ENCODE data around the gene LARGE1. TPM values are rescaled to one million over a fixed set of nuclear protein-coding genes. Genes with fewer than 3 reads are reported as not detected.
A peak's percentile ranks its signal among the peaks of the same experiment; 100 is the strongest.

The LARGE1 gene
- total RNA-seq, 1 experiment from 2014 or later: 5.2 TPM

DNA sequence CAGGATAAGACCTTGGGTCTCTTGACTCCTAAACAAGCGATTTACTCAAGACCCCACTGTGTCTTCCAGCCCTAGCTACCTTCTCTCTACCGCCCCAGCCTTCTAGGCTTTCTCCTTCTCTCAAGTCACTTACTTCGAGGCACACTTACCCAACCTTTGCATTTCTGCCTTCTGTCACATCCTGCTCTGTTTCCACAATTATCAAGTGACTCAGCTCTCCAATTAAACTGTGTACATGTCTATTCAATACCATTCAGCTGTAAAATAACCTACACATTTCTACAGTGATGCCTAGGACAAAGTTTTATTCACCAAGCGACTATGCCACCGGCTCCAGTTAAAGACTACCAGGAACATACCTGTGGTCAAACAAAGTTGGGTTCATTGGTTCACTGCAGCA is 69.0 kb downstream of the LARGE1 start:
- CTCF ChIA-PET: interaction anchor here (0.6 to 1.5 kb wide), 4 partner anchors 14 to 150 kb away, joined by 3 to 4 read pairs (median 4); partner anchors contain the start of gene LARGE1
- BruUV-seq (replicated peaks): no TSS peak
- DNase-seq (ENCODE audit: unreplicated experiment): no peak
- TF ChIP-seq CTCF (IDR thresholded peaks at IDR 0.05; ENCODE audit: unreplicated experiment): no peak
- Mint-ChIP-seq H3K4me1 (ENCODE audit: insufficient read depth, unreplicated experiment) (peaks cover 28% of the 10 kb centered on the region), H3K4me3 (ENCODE audit: unreplicated experiment) (no peak overlapping the region), H3K27me3 (ENCODE audit: insufficient read depth, unreplicated experiment) (no peaks in the 10 kb centered on the region), H3K36me3 (ENCODE audit: insufficient read depth, unreplicated experiment) (no peaks in the 10 kb centered on the region), H3K27ac (ENCODE audit: low read depth, unreplicated experiment) (peak overlapping the region; percentile 9), H3K9me3 (ENCODE audit: unreplicated experiment) (no peaks in the 10 kb centered on the region)
- intact Hi-C loops (cut with micrococcal nuclease): loop anchor here (5.0 kb wide), 1 partner anchor 71 kb away; the partner anchor contains the start of gene LARGE1
- POLR2A ChIA-PET: interaction anchor here (1.0 to 1.6 kb wide), 3 partner anchors 10 to 70 kb away, joined by 3 to 5 read pairs (median 4); partner anchors contain the start of gene LARGE1

DNA sequence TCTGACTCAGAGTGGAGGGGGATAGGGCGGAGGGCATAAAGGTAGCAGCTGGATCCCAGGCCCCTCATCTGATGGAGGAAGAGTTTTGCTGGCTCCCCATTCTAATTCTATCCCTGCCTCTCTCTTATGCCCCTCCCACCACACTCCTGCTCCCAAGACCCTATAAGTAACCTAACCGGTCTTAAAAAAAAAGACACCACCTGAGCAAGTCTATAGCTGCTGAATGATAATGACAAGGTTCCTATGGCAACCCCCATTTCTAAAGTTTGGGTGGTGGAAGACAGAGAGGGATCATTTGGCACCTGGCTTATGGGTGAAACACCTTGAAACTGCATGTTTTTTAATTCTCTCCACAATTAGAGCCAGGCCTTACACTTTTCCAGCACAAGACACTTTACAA is 69.6 kb downstream of the LARGE1 start:
- ChIA-PET CTCF (interaction anchor here (0.7 to 0.9 kb wide), 2 partner anchors 13 to 118 kb away, joined by 3 to 4 read pairs; no protein-coding TSS in a partner anchor), POLR2A (interaction anchor here (1.4 to 1.6 kb wide), 2 partner anchors 10 to 70 kb away, joined by 4 to 5 read pairs; no protein-coding TSS in a partner anchor)
- intact Hi-C loops (cut with micrococcal nuclease): loop anchor here (5.0 kb wide), 1 partner anchor 72 kb away; the partner anchor contains the start of gene LARGE1
- TF ChIP-seq CTCF (IDR thresholded peaks at IDR 0.05; ENCODE audit: unreplicated experiment): no peak
- Mint-ChIP-seq H3K4me3 (ENCODE audit: unreplicated experiment) (no peak overlapping the region), H3K27me3 (ENCODE audit: insufficient read depth, unreplicated experiment) (no peaks in the 10 kb centered on the region), H3K27ac (ENCODE audit: low read depth, unreplicated experiment) (no peak overlapping the region), H3K9me3 (ENCODE audit: unreplicated experiment) (no peaks in the 10 kb centered on the region), H3K36me3 (ENCODE audit: insufficient read depth, unreplicated experiment) (no peaks in the 10 kb centered on the region), H3K4me1 (ENCODE audit: insufficient read depth, unreplicated experiment) (peaks cover 28% of the 10 kb centered on the region)
- DNase-seq (ENCODE audit: unreplicated experiment): no peak
- no TSS peak for BruUV-seq (replicated peaks)

- no peak for DNase-seq (ENCODE audit: unreplicated experiment)
- no peak overlapping the region for H3K4me3 Mint-ChIP-seq (ENCODE audit: unreplicated experiment)
- TF ChIP-seq CTCF (IDR thresholded peaks at IDR 0.05; ENCODE audit: unreplicated experiment): no peak
- BruUV-seq (replicated peaks): no TSS peak
- H3K27me3 Mint-ChIP-seq (ENCODE audit: insufficient read depth, unreplicated experiment): no peaks in the 10 kb centered on the region
- ChIA-PET CTCF (no interaction called here), POLR2A (no interaction called here)
- no peaks in the 10 kb centered on the region for H3K9me3 Mint-ChIP-seq (ENCODE audit: unreplicated experiment)
- H3K27ac Mint-ChIP-seq (ENCODE audit: low read depth, unreplicated experiment): no peak overlapping the region
- no peaks in the 10 kb centered on the region for H3K36me3 Mint-ChIP-seq (ENCODE audit: insufficient read depth, unreplicated experiment)
- H3K4me1 Mint-ChIP-seq (ENCODE audit: insufficient read depth, unreplicated experiment): peaks cover 28% of the 10 kb centered on the region
- intact Hi-C loops (cut with micrococcal nuclease): loop anchor here (5.0 kb wide), 1 partner anchor 72 kb away; the partner anchor contains the start of gene LARGE1
These were observed 70.1 kb downstream of the LARGE1 start for GRCh38 chr22:33850193-33850592.

DNA sequence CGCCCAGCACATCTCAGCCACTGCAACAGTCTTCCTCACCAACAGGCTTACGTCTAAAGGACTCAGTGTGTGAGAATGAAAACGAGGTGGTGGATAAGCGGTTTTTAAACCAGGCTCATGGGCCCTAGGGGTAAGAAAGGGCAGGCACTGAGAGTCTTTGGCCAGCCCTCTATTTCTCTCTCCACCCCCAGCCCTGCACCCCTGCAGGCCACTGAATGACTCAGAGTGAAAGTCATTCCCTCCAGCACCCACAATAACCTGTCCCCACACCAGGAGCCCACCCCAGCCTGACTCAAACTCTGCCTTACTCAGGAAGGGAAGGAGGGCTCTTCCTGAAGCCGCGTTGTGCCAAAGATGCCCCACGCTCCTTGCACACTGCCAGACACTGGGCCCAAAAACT is 72.0 kb downstream of the LARGE1 start:
- CTCF ChIA-PET: interaction anchor here (0.5 to 0.8 kb wide), 2 partner anchors 26 to 1306 kb away, joined by 3 to 4 read pairs; no protein-coding TSS in a partner anchor
- intact Hi-C loops (cut with micrococcal nuclease): no loop called here
- Mint-ChIP-seq H3K9me3 (ENCODE audit: unreplicated experiment) (no peaks in the 10 kb centered on the region), H3K27me3 (ENCODE audit: insufficient read depth, unreplicated experiment) (no peaks in the 10 kb centered on the region), H3K4me3 (ENCODE audit: unreplicated experiment) (no peak overlapping the region), H3K27ac (ENCODE audit: low read depth, unreplicated experiment) (no peak overlapping the region), H3K36me3 (ENCODE audit: insufficient read depth, unreplicated experiment) (no peaks in the 10 kb centered on the region), H3K4me1 (ENCODE audit: insufficient read depth, unreplicated experiment) (peaks cover 15% of the 10 kb centered on the region)
- POLR2A ChIA-PET: no interaction called here
- no TSS peak for BruUV-seq (replicated peaks)
- DNase-seq (ENCODE audit: unreplicated experiment): no peak
- no peak for TF ChIP-seq CTCF (IDR thresholded peaks at IDR 0.05; ENCODE audit: unreplicated experiment)

All from MCF 10A (cell line).